NT2/D1 (cell line): ENCODE results near the gene AHI1.

Experiments
- SUZ12 ChIP-seq: IDR thresholded peaks from 2 replicates; pipeline ENCODE4 v1.6.1; 2011; ENCODE audit not compliant: insufficient read length, insufficient read depth; ENCODE audit errors: extremely low read depth
- ZNF274 ChIP-seq: IDR thresholded peaks from 2 replicates; pipeline ENCODE4 v1.6.1; 2011; ENCODE audit warnings: mild to moderate bottlenecking, low read depth, low read length

DNA sequence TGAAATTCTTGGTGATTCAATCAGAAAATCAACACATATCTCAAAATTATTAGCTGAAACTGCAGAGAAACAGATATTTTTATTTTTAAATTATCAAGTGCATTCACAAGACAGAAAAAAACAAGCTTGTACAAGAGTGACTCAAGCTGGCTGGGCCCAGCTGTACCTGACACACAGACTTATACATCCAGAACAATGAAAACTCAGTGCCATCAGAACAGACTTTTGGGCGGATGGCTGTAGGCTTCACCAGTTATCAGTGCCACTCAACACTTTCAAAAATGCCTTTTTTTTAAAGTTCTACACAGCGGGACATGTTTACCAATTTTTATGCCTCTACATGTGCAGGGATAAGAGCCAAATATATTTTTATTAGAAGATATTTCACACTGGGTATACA lies 213.6 kb downstream of the AHI1 start:
- TF ChIP-seq ZNF274 = no peak
- no peak for TF ChIP-seq SUZ12
